ENCODE data around the gene DNAJC5G. TPM values are rescaled to one million over a fixed set of nuclear protein-coding genes. Genes with fewer than 3 reads are reported as not detected.
A peak's percentile ranks its signal among the peaks of the same experiment; 100 is the strongest.

Gene DNAJC5G
- total RNA-seq, 1 donor from 2014 or later, result 1.5 TPM

- Histone ChIP-seq H3K9me3 (no peaks in the 10 kb centered on the region), H3K27ac (no peak overlapping the region), H3K4me1 (no peaks in the 10 kb centered on the region), H3K4me3 (no peak overlapping the region), H3K36me3 (peaks cover 0 to 31% of the 10 kb centered on the region in 2 donors), H3K27me3 (no peaks in the 10 kb centered on the region)
- intact Hi-C loops (cut with DNase I), result no loop called here
- no peak for DNase-seq (ENCODE audit: extremely low spot score in 2 of 2)
- no peak for TF ChIP-seq POLR2A (IDR thresholded peaks at IDR 0.05)
- TF ChIP-seq POLR2AphosphoS5 (IDR thresholded peaks at IDR 0.05; ENCODE audit: insufficient read depth in 1 of 2, low read depth in 1 of 2), result no peak
- TF ChIP-seq, protein P1, sequence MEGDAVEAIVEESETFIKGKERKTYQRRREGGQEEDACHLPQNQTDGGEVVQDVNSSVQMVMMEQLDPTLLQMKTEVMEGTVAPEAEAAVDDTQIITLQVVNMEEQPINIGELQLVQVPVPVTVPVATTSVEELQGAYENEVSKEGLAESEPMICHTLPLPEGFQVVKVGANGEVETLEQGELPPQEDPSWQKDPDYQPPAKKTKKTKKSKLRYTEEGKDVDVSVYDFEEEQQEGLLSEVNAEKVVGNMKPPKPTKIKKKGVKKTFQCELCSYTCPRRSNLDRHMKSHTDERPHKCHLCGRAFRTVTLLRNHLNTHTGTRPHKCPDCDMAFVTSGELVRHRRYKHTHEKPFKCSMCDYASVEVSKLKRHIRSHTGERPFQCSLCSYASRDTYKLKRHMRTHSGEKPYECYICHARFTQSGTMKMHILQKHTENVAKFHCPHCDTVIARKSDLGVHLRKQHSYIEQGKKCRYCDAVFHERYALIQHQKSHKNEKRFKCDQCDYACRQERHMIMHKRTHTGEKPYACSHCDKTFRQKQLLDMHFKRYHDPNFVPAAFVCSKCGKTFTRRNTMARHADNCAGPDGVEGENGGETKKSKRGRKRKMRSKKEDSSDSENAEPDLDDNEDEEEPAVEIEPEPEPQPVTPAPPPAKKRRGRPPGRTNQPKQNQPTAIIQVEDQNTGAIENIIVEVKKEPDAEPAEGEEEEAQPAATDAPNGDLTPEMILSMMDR (IDR thresholded peaks at IDR 0.05), result no peak
Observed at GRCh38 chr2:27245626-27246025, 29.6 kb upstream of the DNAJC5G start.

DNA sequence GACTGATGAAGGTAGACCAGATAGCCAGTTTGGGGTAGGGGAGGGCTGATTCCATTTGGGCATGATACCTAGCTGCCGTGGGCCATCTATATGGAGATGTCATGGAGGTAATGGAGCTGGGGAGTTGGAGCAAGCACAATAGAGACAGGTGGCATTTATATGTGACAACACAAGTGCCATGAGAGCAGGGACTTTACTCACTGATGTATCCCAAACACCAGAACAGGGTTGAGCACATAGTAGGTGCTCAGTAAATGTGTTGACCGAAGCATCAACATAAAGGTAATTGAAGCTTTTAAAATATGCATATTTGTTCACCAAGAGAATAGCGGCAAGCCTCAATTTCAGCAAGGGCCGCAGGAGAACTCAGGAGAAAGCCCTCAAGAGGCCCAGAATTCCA, 27.3 kb upstream of the DNAJC5G start:
- intact Hi-C loops (cut with DNase I), result no loop called here
- H3K27ac ChIP-seq, result no peak overlapping the region
- TF ChIP-seq, protein P1 (IDR thresholded peaks at IDR 0.05), result no peak
- TF ChIP-seq POLR2A (IDR thresholded peaks at IDR 0.05) (no peak), POLR2AphosphoS5 (IDR thresholded peaks at IDR 0.05; ENCODE audit: insufficient read depth in 1 of 2, low read depth in 1 of 2) (no peak)
- peaks cover 0 to 15% of the 10 kb centered on the region in 2 donors for H3K36me3 ChIP-seq
- no peaks in the 10 kb centered on the region for H3K9me3 ChIP-seq
- H3K27me3 ChIP-seq, result no peaks in the 10 kb centered on the region
- no peaks in the 10 kb centered on the region for H3K4me1 ChIP-seq
- DNase-seq (ENCODE audit: extremely low spot score in 2 of 2), result no peak
- no peak overlapping the region for H3K4me3 ChIP-seq

DNA sequence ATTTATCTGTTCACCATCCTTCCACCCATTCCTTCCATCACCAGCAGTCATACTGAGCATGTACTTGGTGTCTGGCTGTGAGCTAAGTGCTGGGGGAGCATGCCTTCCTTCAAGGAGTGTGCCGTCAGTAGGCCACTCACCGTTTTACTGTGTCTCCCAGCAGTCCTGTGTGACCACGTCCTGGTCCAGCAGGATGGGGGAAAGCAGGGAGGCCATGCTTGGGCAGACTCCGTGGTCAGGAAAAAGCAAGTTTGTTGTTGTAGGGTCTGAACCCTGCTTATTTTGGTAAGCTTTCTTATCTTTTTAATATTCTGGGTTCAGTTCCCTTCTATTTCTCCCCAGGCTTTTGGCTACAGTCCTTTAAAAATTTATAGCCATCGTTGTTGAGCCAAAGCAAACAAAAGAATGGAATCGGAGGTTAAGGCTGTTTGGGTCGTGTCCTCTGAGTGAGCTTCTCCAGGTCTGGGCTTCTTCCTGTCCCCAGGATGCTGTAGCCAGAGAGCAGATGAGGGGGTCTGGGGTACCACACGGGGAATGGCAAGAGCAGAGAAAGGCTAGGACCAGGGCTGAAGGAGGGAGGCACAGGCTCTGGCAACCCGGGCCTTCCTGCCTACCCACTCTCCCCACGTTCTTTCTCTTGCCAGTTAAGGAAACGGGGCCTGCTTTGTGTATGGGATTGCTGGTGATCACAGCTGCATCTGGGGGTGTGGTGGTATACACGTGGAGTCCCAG, 25.9 kb upstream of the DNAJC5G start:
- no peak for TF ChIP-seq POLR2AphosphoS5 (IDR thresholded peaks at IDR 0.05; ENCODE audit: insufficient read depth in 1 of 2, low read depth in 1 of 2)
- TF ChIP-seq POLR2A (IDR thresholded peaks at IDR 0.05), result no peak
- TF ChIP-seq, protein P1 (IDR thresholded peaks at IDR 0.05), result no peak
- no peaks in the 10 kb centered on the region for H3K27me3 ChIP-seq
- no peak for DNase-seq (ENCODE audit: extremely low spot score in 2 of 2)
- no peak overlapping the region for H3K4me3 ChIP-seq
- peaks cover 0 to under 1% of the 10 kb centered on the region in 2 donors for H3K36me3 ChIP-seq
- H3K9me3 ChIP-seq, result no peaks in the 10 kb centered on the region
- no peak overlapping the region for H3K27ac ChIP-seq
- intact Hi-C loops (cut with DNase I), result no loop called here
- H3K4me1 ChIP-seq, result no peaks in the 10 kb centered on the region

DNA sequence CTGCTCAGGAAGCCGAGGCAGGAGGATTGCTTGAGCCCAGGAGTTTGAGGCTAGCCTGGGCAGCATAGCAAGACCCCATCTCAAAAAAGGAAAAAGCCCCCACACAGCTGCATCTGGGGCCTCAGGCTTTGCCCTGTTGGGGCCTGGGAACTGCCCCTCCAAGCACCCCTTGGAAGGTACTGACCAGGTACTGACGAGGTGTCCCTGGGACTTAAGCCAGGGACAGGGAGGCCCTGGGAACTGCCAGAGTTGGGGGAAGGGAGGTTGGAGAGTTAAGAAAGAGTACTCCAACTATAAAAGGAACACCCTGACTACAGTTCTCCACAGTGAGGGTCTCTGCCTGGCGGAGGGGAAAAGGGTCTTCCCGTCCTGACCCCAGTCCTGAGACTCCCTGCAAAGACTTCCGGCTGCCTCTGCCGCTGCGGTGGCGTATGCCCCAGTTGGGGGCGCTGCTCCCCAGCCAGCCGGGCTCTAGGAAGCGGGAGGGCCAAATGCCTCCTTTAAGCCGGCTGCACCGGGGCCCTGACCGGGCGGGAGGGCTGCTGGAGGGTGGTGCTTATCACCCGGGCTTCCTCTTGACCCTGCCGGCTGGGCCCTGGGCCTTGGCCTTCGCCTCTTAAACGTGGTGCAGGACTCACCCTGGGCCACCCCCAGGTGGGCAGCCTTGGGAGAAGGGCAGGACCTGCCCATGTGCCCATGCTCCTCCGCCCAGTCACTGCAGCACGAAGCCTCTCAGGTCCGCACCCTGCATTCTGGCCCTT, 25.2 kb upstream of the DNAJC5G start:
- Histone ChIP-seq H3K36me3 (no peaks in the 10 kb centered on the region), H3K27me3 (no peaks in the 10 kb centered on the region), H3K27ac (no peak overlapping the region), H3K4me1 (no peaks in the 10 kb centered on the region), H3K4me3 (no peak overlapping the region), H3K9me3 (no peaks in the 10 kb centered on the region)
- no peak for DNase-seq (ENCODE audit: extremely low spot score in 2 of 2)
- intact Hi-C loops (cut with DNase I), result loop anchor here (2.0 kb wide), 1 partner anchor 27 kb away; no protein-coding TSS in a partner anchor
- TF ChIP-seq POLR2A (IDR thresholded peaks at IDR 0.05) (no peak), POLR2AphosphoS5 (IDR thresholded peaks at IDR 0.05; ENCODE audit: insufficient read depth in 1 of 2, low read depth in 1 of 2) (no peak)
- TF ChIP-seq, protein P1 (IDR thresholded peaks at IDR 0.05), result peak in 1 of 3 experiments; percentile 23

All from vagina (tissue), 2 donors.